HG03571 (cell line): Measurements from ENCODE around the gene LYL1.
"Not testable (repeated sequence)": the region's sequence is repeated elsewhere in the genome, so short reads cannot be mapped to it uniquely, and the experiment has no call there.

ENCODE experiments used
- ATAC-seq: cut with Tn5 transposase; IDR thresholded peaks from one replicate; pipeline ENCODE4 v1.9.1; 2021; ENCODE audit not compliant: unreplicated experiment

LYL1 gene

GRCh38 chr19:13102666-13103580 is at the start of gene LYL1:
TSS of gene LYL1 (minus strand) at chr19:13102858. CDS start at chr19:13101171, 1,687 bp downstream.
- peak; percentile 42 for ATAC-seq

- ATAC-seq, result peak; percentile 30
Observed at GRCh38 chr19:13151605-13152355, 49.1 kb upstream of the LYL1 start.

- ATAC-seq, result no peak
Observed at GRCh38 chr19:13150931-13151604, 48.4 kb upstream of the LYL1 start.

GRCh38 chr19:13150187-13150930 is 47.7 kb upstream of the LYL1 start, which contains the start of the genes IER2 and STX10:
TSS of gene IER2 (plus strand) at chr19:13150411. CDS start at chr19:13153187, 2,776 bp downstream.
TSS of gene STX10 (minus strand) at chr19:13150375. CDS start at chr19:13150173, 202 bp downstream.
- peak; percentile 33 for ATAC-seq

- no peak for ATAC-seq
Observed at GRCh38 chr19:13149628-13150186, 47.0 kb upstream of the LYL1 start.

- not testable (repeated sequence) for ATAC-seq
Observed at GRCh38 chr19:13149173-13149627, 46.5 kb upstream of the LYL1 start.

- ATAC-seq, result no peak
Observed at GRCh38 chr19:13146763-13147563, 44.3 kb upstream of the LYL1 start.

GRCh38 chr19:13139633-13140311 is 37.1 kb upstream of the LYL1 start:
- no peak for ATAC-seq

GRCh38 chr19:13138916-13139198 is 36.2 kb upstream of the LYL1 start:
- no peak for ATAC-seq

GRCh38 chr19:13138171-13138915 is 35.7 kb upstream of the LYL1 start:
- no peak for ATAC-seq

- ATAC-seq, result no peak
Observed at GRCh38 chr19:13137290-13137794, 34.7 kb upstream of the LYL1 start.

- no peak for ATAC-seq
Observed at GRCh38 chr19:13135068-13136062, 32.7 kb upstream of the LYL1 start.

GRCh38 chr19:13134626-13135025 is 32.0 kb upstream of the LYL1 start:
- ATAC-seq, result no peak

GRCh38 chr19:13133241-13133870 is 30.7 kb upstream of the LYL1 start:
- ATAC-seq, result no peak

- no peak for ATAC-seq
Observed at GRCh38 chr19:13132471-13133180, 30.0 kb upstream of the LYL1 start.
